Neural crest cell (in vitro differentiated cells): ENCODE data around the gene PEX10. TPM values are rescaled to one million over a fixed set of nuclear protein-coding genes. Genes with fewer than 3 reads are reported as not detected.

Source experiments
- DNase-seq: peaks from one replicate; pipeline ENCODE4 v3.0.0; 2021; ENCODE audit warnings: low read depth, mixed read lengths, low spot score
- H3K27ac Mint-ChIP-seq: one replicate; pipeline ENCODE4 v1.8.0; 2021; ENCODE audit warnings: mild to moderate bottlenecking, mixed read lengths; ENCODE audit not compliant: unreplicated experiment
- H3K27me3 Mint-ChIP-seq: 2 replicates; pipeline ENCODE4 v1.8.0; 2021; ENCODE audit warnings: low read depth, mild to moderate bottlenecking, mixed read lengths
- H3K36me3 Mint-ChIP-seq: 2 replicates; pipeline ENCODE4 v1.8.0; 2021; ENCODE audit warnings: low read depth, mild to moderate bottlenecking, mixed read lengths
- H3K4me1 Mint-ChIP-seq: 2 replicates; pipeline ENCODE4 v1.8.0; 2021; ENCODE audit warnings: mixed read lengths
- H3K4me3 Mint-ChIP-seq: one replicate; pipeline ENCODE4 v1.8.0; 2021; ENCODE audit warnings: mild to moderate bottlenecking, mixed read lengths
- H3K9me3 Mint-ChIP-seq: 2 replicates; pipeline ENCODE4 v1.8.0; 2021; ENCODE audit warnings: mixed read lengths
- CTCF ChIP-seq: fragments of 200-600 bp; sonication (generic); conservative IDR thresholded peaks from 2 replicates; pipeline ENCODE4 v1.5.0; 2021; ENCODE audit warnings: antibody characterized with exemption, mild to moderate bottlenecking
- total RNA-seq: library from RNA; stranded (reverse); gene quantifications from 2 replicates; pipeline ENCODE4 v1.2.1, GENCODE V29; 2021

Gene PEX10
- total RNA-seq, 1 donor from 2014 or later: 31.2 TPM

GRCh38 chr1:2433196-2433595 lies 20.8 kb upstream of the PEX10 start:
- Mint-ChIP-seq H3K27ac (no peak overlapping the region), H3K9me3 (no peaks in the 10 kb centered on the region), H3K36me3 (no peaks in the 10 kb centered on the region), H3K27me3 (no peaks in the 10 kb centered on the region), H3K4me3 (no peak overlapping the region), H3K4me1 (no peaks in the 10 kb centered on the region)
- no peak for DNase-seq
- no peak for TF ChIP-seq CTCF

- DNase-seq: no peak
- no peaks in the 10 kb centered on the region for H3K27me3 Mint-ChIP-seq
Observed at GRCh38 chr1:2432441-2432844, 20.1 kb upstream of the PEX10 start.

GRCh38 chr1:2431518-2431917 lies 19.2 kb upstream of the PEX10 start:
- no peak for TF ChIP-seq CTCF

More at GRCh38 chr1:2432441-2432844, 20.1 kb upstream of the PEX10 start:
- H3K36me3 Mint-ChIP-seq: no peaks in the 10 kb centered on the region
- no peak overlapping the region for H3K27ac Mint-ChIP-seq
- H3K4me1 Mint-ChIP-seq: no peaks in the 10 kb centered on the region
- H3K4me3 Mint-ChIP-seq: no peak overlapping the region
- TF ChIP-seq CTCF: no peak
- no peaks in the 10 kb centered on the region for H3K9me3 Mint-ChIP-seq

GRCh38 chr1:2431103-2431502 lies 18.7 kb upstream of the PEX10 start:
- no peaks in the 10 kb centered on the region for H3K4me1 Mint-ChIP-seq
- H3K27ac Mint-ChIP-seq: no peak overlapping the region
- H3K27me3 Mint-ChIP-seq: no peaks in the 10 kb centered on the region
- no peaks in the 10 kb centered on the region for H3K36me3 Mint-ChIP-seq
- no peak overlapping the region for H3K4me3 Mint-ChIP-seq
- DNase-seq: no peak
- H3K9me3 Mint-ChIP-seq: no peaks in the 10 kb centered on the region
- TF ChIP-seq CTCF: no peak

More at GRCh38 chr1:2431518-2431917, 19.2 kb upstream of the PEX10 start:
- Mint-ChIP-seq H3K27ac (no peak overlapping the region), H3K4me3 (no peak overlapping the region), H3K36me3 (no peaks in the 10 kb centered on the region), H3K27me3 (no peaks in the 10 kb centered on the region), H3K4me1 (no peaks in the 10 kb centered on the region), H3K9me3 (no peaks in the 10 kb centered on the region)
- no peak for DNase-seq

- Mint-ChIP-seq H3K27ac (no peak overlapping the region), H3K36me3 (no peaks in the 10 kb centered on the region), H3K27me3 (no peaks in the 10 kb centered on the region), H3K4me3 (no peak overlapping the region), H3K4me1 (no peaks in the 10 kb centered on the region), H3K9me3 (no peaks in the 10 kb centered on the region)
- no peak for DNase-seq
- TF ChIP-seq CTCF: no peak
Observed at GRCh38 chr1:2430592-2430973, 18.2 kb upstream of the PEX10 start.
